Panc1 (cell line): Measurements from ENCODE around the gene DKK2.

Experiments
- CTCF ChIP-seq: fragments of 450-650 bp; IDR thresholded peaks from 2 replicates; pipeline ENCODE4 v1.5.1; 2017; ENCODE audit warnings: mild to moderate bottlenecking
- POLR2AphosphoS5 ChIP-seq: IDR thresholded peaks from 2 replicates; pipeline ENCODE4 v1.6.1; 2012; ENCODE audit warnings: mild to moderate bottlenecking, low read depth, low read length, moderate library complexity
- REST ChIP-seq, 2 experiments: IDR thresholded peaks; 2 replicates each; pipeline ENCODE4 v1.6.1; 2011 to 2012; ENCODE audit warnings: low read depth in 2 of 2, control low read depth in 1 of 2, low read length in 1 of 2, mild to moderate bottlenecking in 1 of 2, moderate library complexity in 1 of 2; ENCODE audit not compliant: insufficient read depth in 1 of 2
- SIN3A ChIP-seq: IDR thresholded peaks from 2 replicates; pipeline ENCODE4 v1.6.1; 2012; ENCODE audit warnings: low read depth, mild to moderate bottlenecking, low read length, moderate library complexity, borderline replicate concordance; ENCODE audit not compliant: insufficient read depth
- TCF7L2 ChIP-seq: IDR thresholded peaks from 2 replicates; pipeline ENCODE4 v1.6.1; 2011; ENCODE audit warnings: mild to moderate bottlenecking, low read depth, low read length, inconsistent platforms

- no peak for TF ChIP-seq CTCF
- TF ChIP-seq POLR2AphosphoS5: no peak
- TF ChIP-seq SIN3A: no peak
- TF ChIP-seq REST (IDR thresholded peaks at IDR 0.05; ENCODE audit: insufficient read depth in 1 of 2, low read depth in 2 of 2, low read length in 1 of 2): no peak
- no peak for TF ChIP-seq TCF7L2
These were observed 64.5 kb downstream of the DKK2 start for GRCh38 chr4:106971636-106972035.
